ENCODE data around the gene PPIP5K2.
A peak's percentile ranks its signal among the peaks of the same experiment; 100 is the strongest.
"Not testable (repeated sequence)": the region's sequence is repeated elsewhere in the genome, so short reads cannot be mapped to it uniquely, and the experiment has no call there.

Gene PPIP5K2

GRCh38 chr5:103126557-103126956, 6.5 kb downstream of the PPIP5K2 start:
- no peak for DNase-seq

- no peak for DNase-seq
Observed at GRCh38 chr5:103127292-103127817, 7.3 kb downstream of the PPIP5K2 start.

GRCh38 chr5:103128202-103128601, 8.1 kb downstream of the PPIP5K2 start:
- no peak for DNase-seq

- no peak for DNase-seq
Observed at GRCh38 chr5:103132684-103133083, 12.6 kb downstream of the PPIP5K2 start.

GRCh38 chr5:103133231-103133630, 13.1 kb downstream of the PPIP5K2 start:
- no peak for DNase-seq

GRCh38 chr5:103135461-103135860, 15.4 kb downstream of the PPIP5K2 start:
- no peak for DNase-seq

- no peak for DNase-seq
Observed at GRCh38 chr5:103138202-103138690, 18.1 kb downstream of the PPIP5K2 start.

GRCh38 chr5:103139264-103139865, 19.3 kb downstream of the PPIP5K2 start:
- peak; percentile 81 for DNase-seq

GRCh38 chr5:103142132-103142531, 22.0 kb downstream of the PPIP5K2 start:
- DNase-seq = not testable (repeated sequence)

- no peak for DNase-seq
Observed at GRCh38 chr5:103145196-103145595, 25.1 kb downstream of the PPIP5K2 start.

- no peak for DNase-seq
Observed at GRCh38 chr5:103148213-103148612, 28.1 kb downstream of the PPIP5K2 start.

GRCh38 chr5:103151156-103151555, 31.1 kb downstream of the PPIP5K2 start:
- no peak for DNase-seq

GRCh38 chr5:103166706-103167105, 46.6 kb downstream of the PPIP5K2 start:
- no peak for DNase-seq

GRCh38 chr5:103174147-103174546, 54.0 kb downstream of the PPIP5K2 start:
- DNase-seq = no peak

- DNase-seq = no peak
Observed at GRCh38 chr5:103177543-103177942, 57.4 kb downstream of the PPIP5K2 start.

- DNase-seq = peak; percentile 4
Observed at GRCh38 chr5:103178167-103178566, 58.1 kb downstream of the PPIP5K2 start.

- no peak for DNase-seq
Observed at GRCh38 chr5:103186152-103186551, 66.1 kb downstream of the PPIP5K2 start.

- DNase-seq = no peak
Observed at GRCh38 chr5:103188436-103188835, 68.3 kb downstream of the PPIP5K2 start.

- DNase-seq = no peak
Observed at GRCh38 chr5:103203226-103203625, 83.1 kb downstream of the PPIP5K2 start.

- DNase-seq = not testable (repeated sequence)
Observed at GRCh38 chr5:103204990-103205389, 84.9 kb downstream of the PPIP5K2 start.

GRCh38 chr5:103205991-103206700, 86.0 kb downstream of the PPIP5K2 start:
- no peak for DNase-seq

- DNase-seq = no peak
Observed at GRCh38 chr5:103207011-103207410, 86.9 kb downstream of the PPIP5K2 start.

GRCh38 chr5:103207653-103208052, 87.6 kb downstream of the PPIP5K2 start:
- no peak for DNase-seq

- no peak for DNase-seq
Observed at GRCh38 chr5:103208460-103208859, 88.4 kb downstream of the PPIP5K2 start.
